ENCODE results near the gene SERPINI1. TPM values are rescaled to one million over a fixed set of nuclear protein-coding genes. Genes with fewer than 3 reads are reported as not detected.

Gene SERPINI1
- 10 to 100 TPM; 39.6 to 54.0 (median 44.0) TPM for polyA plus RNA-seq (ENCODE audit: insufficient read length in 4 of 4)

- peak; percentile 64 to 85 (median 82) for DNase-seq (ENCODE audit: low read depth in 4 of 4, low spot score in 2 of 4)
Measured at GRCh38 chr3:167735233-167736138, at the start of gene SERPINI1. Gene SERPINI1 (plus strand): TSS chr3:167735721. CDS start chr3:167789129, 53,408 bp downstream.

- DNase-seq (ENCODE audit: low read depth in 4 of 4, low spot score in 2 of 4), result no peak
Measured at GRCh38 chr3:167691366-167691765, 44.2 kb upstream of the SERPINI1 start.

- no peak for DNase-seq (ENCODE audit: low read depth in 4 of 4, low spot score in 2 of 4)
Measured at GRCh38 chr3:167694121-167694520, 41.4 kb upstream of the SERPINI1 start.

GRCh38 chr3:167700046-167700445, 35.5 kb upstream of the SERPINI1 start:
- DNase-seq (ENCODE audit: low read depth in 4 of 4, low spot score in 2 of 4), result no peak

GRCh38 chr3:167700926-167701325, 34.6 kb upstream of the SERPINI1 start:
- DNase-seq (ENCODE audit: low read depth in 4 of 4, low spot score in 2 of 4), result no peak

DNA sequence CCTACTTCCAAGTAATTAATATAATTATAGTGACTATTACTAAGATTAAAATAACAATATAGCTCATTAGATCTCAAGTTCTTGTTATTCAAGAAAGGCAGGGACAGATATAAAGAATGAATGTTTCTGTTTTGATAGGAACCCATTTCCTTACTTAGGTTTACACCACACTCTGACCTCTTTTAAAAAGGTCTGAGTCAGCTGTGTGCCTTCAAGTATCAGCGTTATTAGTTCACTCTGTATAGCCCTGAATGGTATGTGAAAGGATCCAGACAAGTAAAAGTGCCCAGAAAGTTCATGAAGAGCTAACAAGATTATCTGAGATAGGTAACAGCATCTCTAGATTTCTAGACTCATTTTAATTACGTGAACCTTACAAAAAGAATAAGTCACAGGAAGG, 29.7 kb upstream of the SERPINI1 start:
- no peak for DNase-seq (ENCODE audit: low read depth in 4 of 4, low spot score in 2 of 4)

DNA sequence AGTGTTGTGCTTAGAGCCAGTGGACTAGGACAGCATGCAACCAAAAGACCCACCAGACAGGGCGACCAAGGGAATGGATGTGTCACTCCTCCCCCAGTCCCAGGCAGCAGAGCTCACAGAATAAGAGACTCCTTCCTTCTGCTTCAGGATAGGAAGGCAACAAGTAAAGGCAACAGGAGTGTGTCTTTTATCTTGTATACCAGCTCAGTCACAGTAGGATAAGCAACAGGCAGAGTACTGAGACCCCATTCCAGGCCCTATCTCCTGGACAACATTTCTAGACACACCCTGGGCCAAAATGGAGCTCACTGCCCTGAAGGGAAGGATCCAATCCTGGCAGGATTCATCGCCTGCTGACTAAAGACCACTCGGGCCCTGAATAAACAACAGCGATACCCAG, 25.8 kb upstream of the SERPINI1 start:
- no peak for DNase-seq (ENCODE audit: low read depth in 4 of 4, low spot score in 2 of 4)

DNA sequence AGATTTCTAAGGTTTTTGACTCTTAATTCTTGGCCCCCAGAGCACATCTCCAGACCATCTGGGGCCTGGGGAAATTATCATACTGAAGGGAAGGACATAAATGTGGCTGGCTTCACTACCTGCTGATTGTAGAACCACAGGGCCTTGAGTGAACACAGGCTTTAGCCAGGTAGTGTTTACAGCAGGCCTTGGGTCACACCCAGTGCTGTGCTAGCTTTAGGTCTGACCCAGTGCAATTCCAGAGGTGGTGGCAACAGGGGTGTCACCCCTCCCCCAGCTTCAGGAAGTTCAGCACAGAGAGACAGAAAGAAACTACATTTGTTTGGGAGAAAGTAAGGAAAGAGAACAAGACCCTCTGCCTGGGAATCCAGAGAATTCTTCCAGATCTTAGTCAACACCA, 25.0 kb upstream of the SERPINI1 start:
- DNase-seq (ENCODE audit: low read depth in 4 of 4, low spot score in 2 of 4), result no peak

DNA sequence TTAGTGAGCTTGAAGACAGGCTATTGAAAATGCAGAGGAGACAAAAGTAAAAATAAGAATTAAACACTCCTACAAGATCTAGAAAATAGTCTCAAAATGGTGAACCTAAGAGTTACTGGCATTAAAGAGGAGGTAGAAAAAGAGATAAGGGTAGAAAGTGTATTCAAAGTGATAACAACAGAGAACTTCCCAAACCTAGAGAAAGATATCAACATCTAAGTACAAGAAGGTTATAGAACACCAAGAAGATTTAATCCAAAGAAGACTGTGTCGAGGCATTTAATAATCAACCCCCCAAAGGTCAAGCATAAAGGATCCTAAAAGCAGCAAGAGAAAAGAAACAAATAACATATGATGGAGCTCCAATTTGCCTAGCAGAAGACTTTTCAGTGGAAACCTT, 24.1 kb upstream of the SERPINI1 start:
- DNase-seq (ENCODE audit: low read depth in 4 of 4, low spot score in 2 of 4), result no peak

DNA sequence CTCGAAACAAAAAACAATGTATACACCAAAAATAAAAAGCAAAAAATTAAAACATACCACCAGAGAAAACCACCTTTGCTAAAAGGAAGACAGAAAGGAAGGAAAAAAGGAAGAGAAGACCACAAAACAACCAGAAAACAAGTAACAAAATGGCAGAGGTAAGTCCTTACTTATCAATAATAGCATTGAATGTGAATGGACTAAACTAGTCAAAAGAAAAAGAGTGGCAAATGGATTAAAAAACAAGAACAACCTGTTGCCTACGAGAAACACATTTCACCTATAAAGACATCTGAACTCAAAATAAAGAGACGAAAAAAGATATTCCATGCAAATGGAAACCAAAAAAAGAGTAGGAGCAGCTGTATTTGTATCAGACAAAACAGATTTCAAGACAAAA, 23.1 kb upstream of the SERPINI1 start:
- DNase-seq (ENCODE audit: low read depth in 4 of 4, low spot score in 2 of 4), result no peak

GRCh38 chr3:167714871-167715270, 20.6 kb upstream of the SERPINI1 start:
- no peak for DNase-seq (ENCODE audit: low read depth in 4 of 4, low spot score in 2 of 4)

DNA sequence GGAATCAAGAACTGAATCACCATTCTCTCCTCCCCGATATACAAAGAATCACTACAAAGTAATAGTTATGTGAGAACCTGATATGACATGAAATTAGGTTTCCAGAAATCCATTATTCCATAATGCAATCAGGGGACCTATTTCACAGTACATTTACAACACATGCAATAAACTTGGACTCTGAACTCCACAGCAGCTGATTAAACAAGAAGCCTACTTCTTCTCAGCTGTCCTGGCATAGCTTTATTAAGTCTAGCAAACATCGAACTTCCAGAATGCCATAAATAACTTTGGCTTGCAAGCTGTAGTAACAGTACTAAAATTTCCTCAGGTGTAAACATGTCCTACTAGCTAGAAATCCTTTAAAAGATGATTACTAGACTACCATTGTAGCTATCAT, 18.6 kb upstream of the SERPINI1 start:
- DNase-seq (ENCODE audit: low read depth in 4 of 4, low spot score in 2 of 4), result no peak

- DNase-seq (ENCODE audit: low read depth in 4 of 4, low spot score in 2 of 4), result no peak
Measured at GRCh38 chr3:167718582-167718981, 16.9 kb upstream of the SERPINI1 start.

GRCh38 chr3:167723025-167723512, 12.5 kb upstream of the SERPINI1 start:
- no peak for DNase-seq (ENCODE audit: low read depth in 4 of 4, low spot score in 2 of 4)

GRCh38 chr3:167723872-167724271, 11.6 kb upstream of the SERPINI1 start:
- no peak for DNase-seq (ENCODE audit: low read depth in 4 of 4, low spot score in 2 of 4)

DNA sequence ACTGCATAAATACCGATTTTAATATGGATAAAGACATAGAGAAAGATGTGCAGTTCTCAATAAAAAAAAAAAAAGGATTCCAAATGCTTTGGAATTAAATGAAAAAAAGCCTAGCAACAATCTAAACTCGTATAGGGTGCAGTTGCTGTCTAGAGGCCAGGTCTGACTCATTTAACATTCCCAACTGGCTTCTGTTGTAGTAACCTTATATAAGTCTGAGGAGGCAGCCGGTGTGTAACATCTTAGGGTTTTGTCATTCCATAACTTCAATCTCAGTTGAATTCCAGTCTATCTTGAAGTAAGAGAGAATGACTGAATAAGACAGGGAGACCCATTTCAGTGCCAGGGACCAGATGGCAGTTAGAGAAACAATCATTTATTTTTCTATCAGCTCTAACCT, 7.3 kb upstream of the SERPINI1 start:
- no peak for DNase-seq (ENCODE audit: low read depth in 4 of 4, low spot score in 2 of 4)

DNA sequence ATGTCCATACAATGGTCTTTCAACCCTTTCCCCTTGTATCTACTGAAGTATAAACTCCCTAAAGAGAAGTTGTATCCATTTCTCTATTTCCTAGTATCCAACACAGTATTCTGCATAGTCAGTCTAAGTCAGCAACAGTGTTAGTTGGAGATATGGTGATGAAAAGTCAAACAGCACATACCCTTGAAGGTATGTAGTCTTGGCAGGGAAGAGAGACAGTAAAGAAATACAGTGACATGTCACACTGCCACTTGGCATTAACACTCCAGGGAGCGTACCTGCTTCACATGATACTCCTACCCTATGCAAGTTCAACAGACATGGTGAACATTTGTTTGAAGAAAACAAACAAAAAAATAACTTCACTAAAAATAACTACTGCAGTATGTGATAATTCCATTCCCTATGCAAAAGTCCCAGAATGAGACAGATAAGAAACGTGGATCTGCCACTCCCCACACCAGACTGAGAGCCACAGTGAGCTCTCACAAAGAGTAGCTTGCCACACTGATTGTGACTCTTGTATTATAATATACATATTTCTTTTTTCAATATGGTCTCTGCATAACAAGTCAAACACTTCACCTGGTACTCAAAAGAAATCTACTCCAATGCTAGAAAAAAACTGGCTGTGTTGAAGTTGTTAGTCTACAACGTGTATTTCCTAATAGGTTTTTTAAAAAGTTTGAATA, 6.7 kb upstream of the SERPINI1 start:
- DNase-seq (ENCODE audit: low read depth in 4 of 4, low spot score in 2 of 4), result no peak

DNA sequence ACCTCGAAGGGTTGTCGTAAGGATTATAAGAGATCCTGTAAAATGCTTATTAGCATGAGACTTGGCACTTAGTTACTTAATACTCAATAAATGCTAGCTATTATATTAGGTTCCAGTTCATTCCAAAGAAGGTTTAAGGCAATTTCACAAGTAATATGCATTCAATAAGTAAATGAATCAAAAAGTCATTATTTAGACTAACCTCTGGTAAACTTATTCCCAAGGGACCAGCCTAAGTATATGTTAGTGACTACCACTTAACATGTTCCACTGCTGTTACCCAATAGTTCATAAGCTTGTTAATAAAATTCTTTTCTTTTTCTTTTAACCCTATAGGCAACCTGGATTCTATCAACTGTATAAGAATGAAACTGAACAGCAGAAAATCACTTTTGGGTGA, 5.9 kb upstream of the SERPINI1 start:
- DNase-seq (ENCODE audit: low read depth in 4 of 4, low spot score in 2 of 4), result no peak

GRCh38 chr3:167731393-167731792, 4.1 kb upstream of the SERPINI1 start:
- DNase-seq (ENCODE audit: low read depth in 4 of 4, low spot score in 2 of 4), result no peak

GRCh38 chr3:167732313-167733065, 3.0 kb upstream of the SERPINI1 start:
- no peak for DNase-seq (ENCODE audit: low read depth in 4 of 4, low spot score in 2 of 4)

- DNase-seq (ENCODE audit: low read depth in 4 of 4, low spot score in 2 of 4), result peak in 2 of 4 donors; percentile 9 to 18
Measured at GRCh38 chr3:167733961-167734497, 1.5 kb upstream of the SERPINI1 start.

Measured in left renal cortex interstitium (tissue), 4 donors.